Measurements from ENCODE around the gene AGA.
A peak's percentile ranks its signal among the peaks of the same experiment; 100 is the strongest.

Gene AGA

DNA sequence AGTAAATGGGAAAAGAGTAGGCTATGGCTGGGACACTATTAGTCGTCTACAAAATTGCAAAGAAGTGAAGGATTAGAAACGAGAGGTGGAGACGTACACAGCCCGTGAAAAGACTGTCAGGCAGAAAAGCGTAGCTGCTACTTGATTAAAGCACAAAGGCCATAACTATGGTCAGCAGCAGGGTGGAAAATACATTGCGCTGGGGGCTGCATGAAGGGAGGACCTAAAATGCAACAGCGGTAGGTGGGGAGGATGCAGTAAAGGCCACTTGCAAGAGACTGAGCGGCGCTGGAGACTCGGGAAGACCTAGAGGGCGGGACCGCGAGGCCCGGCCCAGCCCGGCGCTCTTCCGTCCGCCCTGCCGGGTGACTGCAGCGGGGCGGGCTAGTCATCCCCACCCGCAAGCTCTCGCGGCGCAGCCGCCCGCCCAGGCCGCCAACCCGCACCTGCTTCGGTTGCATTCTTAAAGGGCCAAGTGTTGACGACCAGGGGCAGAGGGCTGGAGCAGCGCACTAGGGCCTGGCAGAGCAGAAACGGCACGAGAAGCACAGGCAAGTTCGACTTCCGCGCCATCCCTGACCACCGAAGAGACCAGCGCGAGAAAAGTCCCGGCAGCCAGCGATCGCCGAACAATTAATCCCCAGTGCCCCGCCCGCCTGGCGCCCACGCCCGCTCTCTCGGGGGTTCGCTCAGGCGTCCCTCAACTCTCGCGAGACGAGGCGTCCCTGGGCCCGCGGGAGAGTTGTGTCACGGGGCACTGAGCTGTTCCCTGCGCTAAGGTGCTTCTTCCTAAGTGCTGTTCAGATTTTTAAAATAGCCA is at the start of gene AGA:
AGA (minus strand) TSS at position 635 of the 820 bp plus-strand sequence; CDS start at position 573, 62 bp downstream.
- peak; percentile 96 for DNase-seq

DNA sequence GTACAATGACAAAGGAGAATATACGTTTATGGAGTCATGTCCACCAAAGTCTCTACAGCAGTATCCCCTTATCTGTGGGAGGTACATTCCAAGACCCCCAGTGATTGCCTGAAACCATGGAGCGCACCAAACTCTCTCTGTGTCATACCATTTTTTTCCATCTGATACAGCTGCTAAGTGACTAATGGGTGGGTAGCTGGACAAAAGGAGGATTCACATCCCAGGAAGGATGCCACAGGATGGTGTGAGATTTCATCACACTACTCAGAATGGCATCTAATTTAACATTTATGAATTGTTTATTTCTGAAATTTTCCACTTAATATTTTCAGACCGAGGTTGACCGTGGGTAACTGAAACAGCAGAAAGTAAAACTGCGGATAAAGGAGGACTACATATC is 49.8 kb upstream of the AGA start:
- no peak for DNase-seq

DNA sequence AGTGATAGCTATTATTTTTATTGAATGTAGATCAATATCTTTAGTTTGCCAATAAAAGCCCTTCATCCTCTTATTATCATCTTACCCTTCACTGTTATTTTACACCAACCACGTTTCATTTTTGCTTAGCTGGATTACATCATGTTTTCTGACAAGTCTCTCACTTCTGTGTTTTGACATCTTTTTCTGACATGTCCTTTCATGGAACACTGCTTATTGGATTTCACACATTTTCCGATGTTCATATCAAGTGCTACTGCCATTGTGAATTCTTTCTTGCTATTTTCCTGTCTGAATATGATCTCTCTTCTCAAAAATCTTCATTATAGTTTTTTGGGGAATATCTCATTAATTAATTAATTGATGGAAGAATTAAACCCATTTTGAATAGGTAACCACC is 48.5 kb upstream of the AGA start:
- DNase-seq = no peak

DNA sequence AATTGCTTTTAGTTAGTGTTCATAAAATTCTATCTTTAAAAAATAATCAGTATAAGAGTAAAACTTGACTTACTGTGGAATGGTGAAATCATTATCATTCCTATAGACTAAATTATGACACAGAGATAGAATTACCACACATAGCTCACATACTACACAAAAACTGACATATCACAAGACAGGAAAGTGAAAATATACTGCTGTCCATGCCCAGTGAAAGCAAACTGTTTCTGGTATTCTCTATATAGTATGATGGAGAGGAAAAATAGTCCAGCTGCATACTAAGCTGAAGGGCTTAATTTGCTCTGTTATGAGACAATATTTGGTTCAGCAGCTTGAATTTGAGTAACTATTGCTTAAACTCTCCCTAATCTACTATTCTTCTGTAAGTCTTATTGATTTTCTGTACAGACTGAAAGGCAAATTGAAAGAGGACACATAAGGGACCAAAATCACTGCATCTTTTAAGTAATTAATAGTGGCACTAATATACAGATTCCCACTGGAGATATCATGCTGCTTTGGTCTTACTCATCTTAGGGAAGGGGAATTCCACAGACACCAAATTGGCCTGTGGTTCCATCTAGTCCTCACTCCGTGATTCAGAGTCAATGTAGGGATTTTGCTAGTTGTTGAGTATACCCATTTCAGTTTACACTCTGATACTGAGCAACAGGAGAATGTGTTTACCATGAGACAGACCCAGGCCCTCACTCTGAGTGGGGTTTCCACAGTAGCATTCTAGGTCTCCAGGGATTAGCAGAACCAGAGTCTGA is 47.4 kb upstream of the AGA start:
- no peak for DNase-seq

DNA sequence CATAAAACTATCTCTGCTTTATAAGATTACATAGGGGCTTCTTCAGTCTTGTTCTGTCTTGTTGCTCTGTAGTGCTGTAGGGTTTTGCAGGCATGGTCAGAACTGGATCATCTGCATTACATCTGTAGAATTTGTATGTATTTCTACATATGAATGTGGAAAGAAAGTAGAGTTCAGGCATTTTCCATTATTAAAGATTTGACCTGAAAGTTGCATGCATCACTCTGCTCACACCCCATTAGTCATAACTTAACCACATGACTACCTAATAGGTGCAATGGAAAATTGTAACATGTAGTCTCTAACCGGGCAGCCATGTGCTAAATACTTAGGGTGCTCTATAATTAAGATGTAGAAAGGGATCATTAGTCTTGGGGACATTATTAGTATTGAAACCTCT is 45.7 kb upstream of the AGA start:
- no peak for DNase-seq

DNA sequence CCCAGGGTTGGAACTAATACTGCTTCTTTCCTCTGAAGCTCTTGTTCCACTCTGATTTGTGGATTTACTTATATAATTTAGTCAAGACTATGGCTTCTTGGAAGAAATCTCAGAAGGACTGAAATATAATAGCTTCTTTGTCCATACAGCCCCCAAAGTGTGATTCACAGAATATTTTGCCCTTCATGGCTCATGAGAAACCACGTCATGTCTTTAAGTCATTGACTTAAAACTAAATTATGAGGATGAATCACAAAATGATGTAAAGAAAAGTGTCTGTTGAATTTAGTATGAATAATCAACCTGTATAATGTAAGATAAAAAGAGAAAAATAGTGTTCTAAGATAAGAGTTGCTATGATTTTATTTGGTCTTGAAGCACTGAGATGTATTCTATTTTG is 43.3 kb upstream of the AGA start:
- no peak for DNase-seq

DNA sequence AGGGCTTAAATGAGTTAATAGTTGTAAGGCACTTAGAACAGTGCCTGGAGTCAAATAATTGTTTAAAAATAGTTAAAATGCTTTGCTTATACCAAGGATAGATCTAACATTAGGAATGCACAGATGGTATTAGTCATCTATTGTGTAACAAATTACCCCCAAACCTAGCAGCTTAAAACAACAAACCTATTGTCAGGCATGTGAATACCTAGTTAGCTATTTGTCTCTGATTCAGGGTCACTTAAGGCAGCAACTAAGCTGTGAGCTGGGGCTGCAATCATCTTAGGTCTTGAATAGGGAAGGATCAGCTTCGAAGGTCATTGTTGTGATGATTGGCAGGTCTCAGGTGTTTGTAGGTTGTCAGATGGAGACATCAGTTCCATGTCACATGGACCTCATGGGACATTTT is 42.4 kb upstream of the AGA start:
- no peak for DNase-seq

DNA sequence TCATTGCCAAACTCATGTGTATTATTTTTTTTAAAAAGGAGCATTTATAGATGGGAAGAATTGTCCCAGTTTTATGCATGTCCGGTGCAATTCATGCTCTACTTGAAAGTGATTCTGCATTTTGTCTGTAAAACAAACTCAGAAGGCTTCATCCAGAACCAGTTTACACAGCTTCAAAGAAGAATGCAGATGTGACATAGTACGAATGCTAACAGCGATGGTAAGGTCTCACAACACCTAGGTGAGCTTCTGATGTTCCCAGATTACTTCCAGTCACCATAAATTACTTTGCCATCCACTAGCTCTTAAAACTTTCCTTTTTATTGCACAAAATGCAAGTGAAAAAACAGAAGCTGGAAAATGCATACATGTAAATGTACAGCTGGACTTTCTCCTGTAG is 41.5 kb upstream of the AGA start:
- no peak for DNase-seq

DNA sequence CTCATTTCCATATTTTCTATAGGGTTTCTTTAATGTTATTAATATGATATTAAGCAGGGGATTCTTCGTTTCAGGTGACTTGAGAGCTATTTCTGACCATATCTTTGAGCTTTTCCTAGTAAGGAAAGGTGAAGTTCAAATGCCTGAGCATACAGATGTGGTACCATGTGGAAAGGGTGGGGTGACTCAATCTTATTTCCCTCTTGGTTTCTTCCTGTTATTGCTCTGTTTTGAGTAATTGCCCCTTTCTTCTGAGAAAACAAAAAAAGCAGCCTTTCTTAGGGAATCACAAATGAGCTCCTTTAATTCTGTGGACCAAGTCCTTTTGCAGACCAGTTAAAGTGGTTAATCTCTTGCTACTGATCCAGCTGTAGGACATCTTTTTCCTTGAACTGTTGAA is 41.0 kb upstream of the AGA start:
- DNase-seq = no peak

DNA sequence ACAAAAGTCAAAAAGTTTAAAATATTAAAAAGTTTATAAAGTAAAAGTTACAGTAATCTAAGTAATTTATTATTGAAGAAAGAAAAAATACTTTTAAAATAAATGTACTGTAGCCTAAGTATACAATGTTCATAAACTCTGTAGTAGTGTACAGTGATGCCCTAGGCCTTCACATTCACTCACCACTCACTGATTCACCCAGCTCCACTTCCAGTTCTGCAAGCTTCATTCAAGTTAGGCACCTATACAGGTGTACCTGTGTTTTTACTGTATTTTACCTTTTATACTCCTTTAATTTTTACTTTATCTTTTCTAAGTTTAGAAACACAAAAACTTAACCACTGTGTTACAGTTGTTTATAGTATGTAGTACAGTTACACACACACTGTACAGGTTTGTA is 40.1 kb upstream of the AGA start:
- no peak for DNase-seq

DNA sequence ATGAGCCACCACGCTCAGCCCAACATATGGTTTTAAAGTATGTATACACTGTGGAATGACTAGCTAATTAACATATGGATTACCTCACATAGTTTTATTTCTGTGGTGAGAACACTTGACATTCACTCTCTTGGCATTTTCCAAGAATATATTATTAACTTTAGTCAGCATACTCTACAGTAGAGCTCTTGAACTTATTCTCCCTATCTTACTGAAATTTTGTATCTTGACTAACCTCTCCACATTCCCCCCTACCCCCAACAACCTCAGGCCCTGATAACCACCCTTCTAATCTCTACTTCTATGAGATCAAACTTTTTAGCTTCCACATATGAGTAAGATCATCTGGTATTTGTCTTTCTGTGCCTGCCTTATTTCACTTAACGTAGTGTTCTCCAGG is 38.6 kb upstream of the AGA start:
- no peak for DNase-seq

DNA sequence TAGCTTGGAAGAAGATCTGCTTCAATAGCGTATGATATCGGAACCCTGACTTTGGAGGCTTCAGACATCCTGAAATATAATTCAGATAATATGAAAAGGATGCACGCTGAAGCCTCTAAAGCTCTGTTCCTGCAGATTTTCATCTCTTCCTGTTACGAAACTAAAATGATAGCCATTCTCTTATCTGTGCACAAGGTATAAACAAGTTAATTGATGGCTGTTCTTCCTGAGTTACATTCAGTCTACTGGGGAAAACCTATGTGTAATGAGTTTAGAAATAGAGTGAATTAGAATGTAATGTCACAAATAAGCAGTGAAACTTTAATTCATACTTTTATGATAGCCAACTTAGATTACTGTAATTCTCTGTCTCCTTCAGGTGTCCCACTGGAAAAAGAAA is 36.8 kb upstream of the AGA start:
- no peak for DNase-seq

DNA sequence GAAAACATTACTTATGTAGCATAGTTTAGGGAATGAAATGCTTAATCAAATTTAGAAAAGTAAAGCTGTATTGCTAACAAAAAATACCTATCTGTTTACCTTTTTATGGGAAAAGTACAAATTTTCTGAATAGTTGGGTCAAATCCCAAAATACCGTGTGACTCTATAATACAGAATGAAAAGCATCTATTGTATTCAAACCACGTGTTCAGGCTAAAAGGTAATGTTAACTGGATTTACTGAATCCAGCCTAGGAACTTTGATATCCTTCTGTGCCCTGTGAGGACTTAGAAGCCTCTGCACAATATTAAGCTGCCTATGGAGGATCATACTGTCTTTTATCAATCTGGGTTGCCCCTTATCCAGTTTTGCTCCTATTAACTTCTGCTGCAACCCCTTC is 36.3 kb upstream of the AGA start:
- DNase-seq = no peak

DNA sequence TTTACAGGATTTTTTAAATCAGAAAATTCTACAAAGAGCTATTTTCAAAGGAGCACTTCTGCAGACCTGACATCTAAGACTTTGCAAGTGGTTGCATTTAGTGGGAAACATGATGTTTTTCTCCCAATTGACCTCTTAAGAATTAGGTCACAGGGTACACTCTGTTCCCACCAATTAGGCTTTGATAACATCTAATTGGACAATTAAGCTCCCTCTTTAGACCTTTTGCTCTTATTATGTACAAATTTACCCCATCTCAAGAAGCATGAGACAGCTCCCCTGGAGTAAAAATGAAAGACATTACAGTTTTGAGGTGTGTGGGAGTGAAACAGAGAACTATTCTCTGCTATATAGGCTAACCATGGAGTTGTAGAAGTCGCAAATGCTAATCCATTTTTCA is 31.8 kb upstream of the AGA start:
- no peak for DNase-seq

DNA sequence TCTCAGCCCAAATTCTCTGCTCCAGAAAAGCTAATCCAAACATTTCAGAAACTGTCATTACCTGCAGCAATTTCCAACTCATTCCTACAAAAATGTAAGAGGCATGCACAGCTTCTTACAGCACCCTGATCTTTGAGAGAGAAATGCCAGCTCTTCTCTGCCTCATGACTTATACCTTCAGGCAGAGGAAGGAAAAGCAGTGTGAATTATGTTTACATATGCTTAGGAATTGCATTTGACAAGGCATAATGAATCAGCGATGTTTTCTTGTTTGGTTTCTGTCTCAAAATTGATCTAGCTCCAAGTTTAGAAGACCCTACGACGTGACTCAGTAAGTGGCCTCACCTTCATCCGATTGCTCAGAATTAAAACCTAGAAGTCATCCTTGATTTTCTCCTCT is 21.8 kb upstream of the AGA start:
- DNase-seq = no peak

DNA sequence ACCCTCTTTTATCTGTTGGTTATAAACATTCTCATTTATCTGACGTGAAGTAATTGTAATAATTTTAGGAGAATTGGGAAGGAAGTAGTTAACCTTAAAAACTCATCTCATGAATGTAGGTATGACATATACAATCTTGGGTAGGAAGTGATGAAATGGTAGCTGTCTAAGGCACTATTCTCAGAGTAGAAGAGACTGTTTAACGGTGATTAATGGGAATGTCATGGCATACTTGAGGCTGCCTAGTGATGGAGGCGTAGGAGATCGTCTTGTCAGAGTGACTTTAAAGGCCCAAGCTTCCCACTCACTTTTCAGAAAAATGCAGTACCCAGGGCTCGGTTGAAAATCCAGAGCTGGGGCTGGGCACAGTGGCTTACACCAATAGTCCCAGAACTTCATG is 19.4 kb upstream of the AGA start:
- DNase-seq = no peak

DNA sequence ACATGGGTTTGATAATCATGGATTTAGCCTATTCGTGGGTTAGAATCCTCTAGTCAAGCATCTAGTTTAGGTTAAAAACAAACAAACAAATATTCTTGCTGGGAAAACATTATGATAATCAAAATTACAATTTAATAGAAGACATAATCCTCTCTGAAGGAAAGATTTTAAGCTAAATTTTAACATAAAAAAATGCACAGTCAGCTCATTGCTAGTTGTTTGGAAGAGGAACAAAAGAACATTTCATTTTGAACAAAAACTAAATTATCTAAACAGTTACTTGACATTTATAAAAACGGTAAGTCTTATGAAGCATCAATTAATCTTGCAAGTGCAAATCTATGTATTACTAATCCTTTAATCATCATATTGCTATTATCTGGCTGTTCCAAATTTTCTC is 18.2 kb upstream of the AGA start:
- no peak for DNase-seq

DNA sequence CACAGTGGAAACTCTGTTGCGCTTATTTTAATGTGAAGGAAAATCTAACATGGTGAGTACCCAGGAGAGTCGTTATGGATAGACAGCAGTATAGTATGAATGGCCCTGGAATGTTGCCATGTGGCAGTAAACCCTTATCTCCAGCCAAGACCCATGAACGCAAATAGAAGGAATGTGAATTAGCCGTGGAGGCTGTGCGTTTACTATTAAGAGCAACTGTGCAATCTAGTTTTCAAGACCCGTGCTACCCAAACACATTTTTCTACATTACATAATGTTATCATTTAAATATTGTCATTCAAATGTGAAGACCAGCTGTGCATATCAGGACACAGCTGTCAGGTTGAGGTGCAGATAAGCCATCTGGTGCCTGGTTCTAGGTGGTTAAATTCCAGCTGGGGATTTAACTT is 13.3 kb upstream of the AGA start:
- DNase-seq = no peak

DNA sequence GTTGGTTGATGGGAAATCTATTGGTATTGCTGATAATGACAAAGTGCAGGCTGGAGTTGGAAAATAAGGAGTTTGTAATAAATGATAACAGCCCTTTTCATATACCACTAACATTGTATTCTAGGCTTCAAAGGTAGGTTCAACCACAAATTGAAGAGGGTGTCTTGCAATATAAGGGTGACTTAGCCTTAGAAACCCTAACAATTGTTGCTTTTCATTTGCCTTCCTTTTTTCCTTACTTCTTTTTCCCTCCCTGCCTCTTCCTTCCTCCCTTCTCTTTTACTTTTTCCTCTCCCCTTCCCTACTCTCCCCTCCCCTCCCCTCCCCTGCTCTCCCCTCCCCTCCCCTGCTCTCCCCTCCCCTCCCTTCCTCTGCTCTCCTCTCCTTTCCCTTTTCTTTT is 10.9 kb upstream of the AGA start:
- no peak for DNase-seq

DNA sequence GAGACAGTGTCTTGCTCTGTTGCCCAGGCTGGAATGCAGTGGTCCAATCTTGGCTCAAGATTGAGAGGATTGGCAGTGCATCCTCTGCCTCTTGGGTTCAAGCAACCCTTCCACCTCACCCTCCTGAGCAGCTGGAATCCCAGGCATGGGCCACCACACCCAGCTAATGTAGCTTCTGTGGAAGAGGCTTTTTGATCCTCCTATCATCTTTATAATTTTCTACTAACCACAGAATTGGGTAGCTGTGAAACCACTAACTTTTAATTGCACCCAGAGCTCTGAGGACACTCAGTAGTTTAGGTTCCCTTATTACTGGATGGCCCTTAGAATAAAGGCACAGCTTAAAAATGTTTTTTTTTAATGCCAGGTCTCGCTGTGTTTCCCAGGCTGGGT is 8.9 kb upstream of the AGA start:
- DNase-seq = no peak

DNA sequence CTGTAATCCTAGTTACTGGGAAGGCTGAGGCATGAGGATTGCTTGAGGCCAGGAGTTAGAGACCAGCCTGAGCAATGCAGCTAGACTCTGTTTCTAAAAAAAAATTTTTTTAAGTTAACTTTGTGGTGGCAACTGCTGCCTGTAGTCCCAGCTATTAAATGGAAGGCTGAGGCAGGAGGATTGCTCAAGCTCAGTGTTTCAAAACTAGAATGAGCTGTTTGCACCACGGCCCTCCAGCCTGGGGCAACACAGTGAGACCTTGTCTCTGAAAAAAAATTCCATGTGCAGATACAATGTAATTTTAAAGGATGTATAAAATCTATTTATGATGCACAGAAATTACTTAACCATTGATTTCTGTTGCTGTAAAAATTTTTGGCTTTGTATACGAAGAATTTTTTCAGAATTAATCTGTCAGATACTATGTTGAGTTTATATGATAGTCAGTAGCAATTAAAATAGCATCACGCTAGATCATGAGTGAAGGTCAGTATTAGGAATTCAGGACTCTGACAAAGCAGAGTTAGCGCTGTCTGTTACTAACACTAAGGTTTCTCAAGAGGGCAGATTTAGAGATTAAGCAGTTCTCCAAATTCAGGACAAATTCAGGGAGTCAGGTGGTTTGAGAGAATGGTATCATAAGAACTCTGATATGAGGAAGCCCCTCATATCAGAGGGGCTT is 8.3 kb upstream of the AGA start:
- no peak for DNase-seq

DNA sequence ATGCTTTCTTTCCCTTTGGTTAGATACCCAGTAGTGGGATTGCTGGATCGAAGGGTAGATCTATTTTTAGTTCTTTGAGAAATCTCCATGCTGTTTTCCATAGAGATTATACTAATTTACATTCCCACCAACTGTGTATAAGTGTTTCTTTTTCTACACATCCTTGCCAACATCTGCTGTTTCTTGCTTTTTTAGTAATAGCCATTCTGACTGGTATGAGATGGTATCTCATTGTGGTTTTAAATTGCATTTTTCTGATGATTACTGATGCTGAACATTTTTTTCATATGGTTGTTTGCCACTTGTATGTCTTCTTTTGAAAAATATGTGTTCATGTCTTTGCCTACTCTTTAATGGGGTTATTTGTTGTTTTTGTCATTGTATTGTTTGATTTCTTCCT is 6.6 kb upstream of the AGA start:
- no peak for DNase-seq

DNA sequence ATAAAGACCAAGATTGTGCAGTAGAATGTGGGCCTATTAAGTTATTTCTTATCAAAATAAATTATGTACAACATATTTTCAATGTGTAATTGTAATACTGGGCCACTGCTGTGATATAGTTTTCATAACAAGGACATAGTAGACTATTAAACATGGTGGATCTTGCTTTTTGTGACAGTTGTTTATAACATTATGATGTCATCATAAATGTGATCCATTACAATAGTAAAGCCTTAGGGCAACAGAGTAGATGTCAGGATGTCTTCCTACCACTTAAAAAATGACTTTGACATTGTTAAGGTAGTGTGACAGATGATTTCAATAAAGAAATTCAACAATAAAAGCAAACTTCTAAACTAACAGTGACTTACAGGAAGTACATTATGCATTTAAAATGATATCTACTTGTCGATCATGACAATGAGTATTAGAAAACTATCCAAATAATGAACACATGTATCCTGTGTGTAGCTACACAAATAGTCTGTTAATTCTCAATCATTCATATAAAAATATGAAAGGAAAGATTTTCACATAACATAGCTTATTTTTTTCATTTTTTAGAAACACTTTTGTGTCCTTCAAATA is 5.3 kb upstream of the AGA start:
- no peak for DNase-seq

DNA sequence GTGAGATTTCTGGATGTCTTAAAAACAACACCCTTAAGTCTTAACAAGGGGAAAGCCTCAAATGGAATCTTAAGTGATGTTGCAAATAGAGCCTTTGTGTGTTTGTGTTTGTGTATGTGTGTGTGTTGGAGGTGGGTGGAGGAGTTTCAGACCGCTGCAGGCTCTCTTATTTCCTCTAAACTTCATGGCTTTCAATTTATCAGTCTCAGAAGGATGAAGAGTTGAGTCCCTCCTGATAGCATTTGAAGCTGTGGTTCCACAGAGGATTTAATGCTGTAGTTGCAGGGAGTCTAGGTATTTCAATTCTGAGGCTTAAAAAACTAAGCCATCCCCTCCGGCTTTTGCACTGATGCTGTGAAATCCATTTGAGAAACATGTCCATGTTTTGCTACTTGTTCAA is 4.3 kb upstream of the AGA start:
- DNase-seq = no peak

Data from CD4-positive, alpha-beta T cell treated with Interleukin-17A for 4 hours (primary cell).